Forelimb muscle (tissue), 1 donor: ENCODE results near the gene GRHL3. TPM values are rescaled to one million over a fixed set of nuclear protein-coding genes. Genes with fewer than 3 reads are reported as not detected.

Source experiments
- DNase-seq: peaks from one replicate; pipeline ENCODE4 v3.0.0-alpha.2; 2013; ENCODE audit warnings: low read depth
- polyA plus RNA-seq: library from polyadenylated mRNA; unstranded; fragments of 120-200 nt; gene quantifications from one replicate; pipeline ENCODE4 v1.2.1, GENCODE V29; 2013; ENCODE audit not compliant: insufficient read length

The GRHL3 gene
- polyA plus RNA-seq, 1 donor: 0.27 TPM

GRCh38 chr1:24392982-24393650 is 74.0 kb downstream of the GRHL3 start:
- DNase-seq: no peak

GRCh38 chr1:24393892-24394291 is 74.7 kb downstream of the GRHL3 start:
- DNase-seq: no peak

GRCh38 chr1:24400065-24400464 is 80.9 kb downstream of the GRHL3 start:
- no peak for DNase-seq

GRCh38 chr1:24403806-24404205 is 84.6 kb downstream of the GRHL3 start:
- no peak for DNase-seq

Other genes starting within 250 kb of the GRHL3 start
- gene MYOM3, start 207.2 kb upstream of the GRHL3 start, polyA plus RNA-seq: 425 TPM
- gene IL22RA1, start 176.2 kb upstream of the GRHL3 start, polyA plus RNA-seq: not detected
- gene IFNLR1, start 132.1 kb upstream of the GRHL3 start, polyA plus RNA-seq: 0.10 TPM
- 1.8 TPM for gene STPG1, start 94.4 kb downstream of the GRHL3 start, polyA plus RNA-seq
- 4.4 TPM for gene NIPAL3, start 96.4 kb downstream of the GRHL3 start, polyA plus RNA-seq
- gene RCAN3, start 183.5 kb downstream of the GRHL3 start, polyA plus RNA-seq: 1.8 TPM
- 0.04 TPM for gene NCMAP, start 236.7 kb downstream of the GRHL3 start, polyA plus RNA-seq